CMK (cell line): ENCODE data around the gene SAPCD1.
A peak's percentile ranks its signal among the peaks of the same experiment; 100 is the strongest.

ENCODE experiments used
- DNase-seq: peaks from one replicate; pipeline ENCODE4 v3.0.0-alpha.2; 2010; ENCODE audit warnings: low read depth

The SAPCD1 gene

GRCh38 chr6:31729515-31729978 lies 32.9 kb upstream of the SAPCD1 start:
- no peak for DNase-seq

- no peak for DNase-seq
These were observed 32.4 kb upstream of the SAPCD1 start for GRCh38 chr6:31729979-31730630.

- DNase-seq: no peak
These were observed 31.8 kb upstream of the SAPCD1 start for GRCh38 chr6:31730631-31731086.

- no peak for DNase-seq
These were observed 30.4 kb upstream of the SAPCD1 start for GRCh38 chr6:31732029-31732428.

- DNase-seq: no peak
These were observed 28.7 kb upstream of the SAPCD1 start for GRCh38 chr6:31733734-31734133.

GRCh38 chr6:31734247-31734820 lies 28.1 kb upstream of the SAPCD1 start:
- DNase-seq: no peak

- peak; percentile 82 for DNase-seq
These were observed 27.5 kb upstream of the SAPCD1 start for GRCh38 chr6:31734821-31735406.

- peak; percentile 92 for DNase-seq
These were observed 26.3 kb upstream of the SAPCD1 start, which contains the start of gene CLIC1 for GRCh38 chr6:31736021-31736767. TSS of gene CLIC1 (minus strand) at chr6:31736530. CDS start at chr6:31736300, 230 bp downstream.

- no peak for DNase-seq
These were observed 25.6 kb upstream of the SAPCD1 start for GRCh38 chr6:31736768-31737314.

GRCh38 chr6:31737315-31737990 lies 25.0 kb upstream of the SAPCD1 start:
- peak; percentile 86 for DNase-seq

GRCh38 chr6:31737991-31738979 lies 24.2 kb upstream of the SAPCD1 start:
- peak; percentile 83 for DNase-seq

GRCh38 chr6:31739639-31740396 lies 22.6 kb upstream of the SAPCD1 start, which contains the start of gene MSH5:
TSS of gene MSH5 (plus strand) at chr6:31740005. CDS start at chr6:31740467, 462 bp downstream.
- DNase-seq: peak; percentile 99

- DNase-seq: no peak
These were observed 21.8 kb upstream of the SAPCD1 start for GRCh38 chr6:31740397-31741223.

GRCh38 chr6:31741815-31742214 lies 20.6 kb upstream of the SAPCD1 start:
- no peak for DNase-seq

GRCh38 chr6:31742894-31743293 lies 19.6 kb upstream of the SAPCD1 start:
- DNase-seq: no peak

GRCh38 chr6:31744422-31744821 lies 18.0 kb upstream of the SAPCD1 start:
- no peak for DNase-seq

GRCh38 chr6:31749301-31750036 lies 13.0 kb upstream of the SAPCD1 start:
- no peak for DNase-seq
